HG02798 (cell line): ENCODE results near the gene SFTPB.
"Not testable (repeated sequence)": the region's sequence is repeated elsewhere in the genome, so short reads cannot be mapped to it uniquely, and the experiment has no call there.

Experiments used
- ATAC-seq: cut with Tn5 transposase; IDR thresholded peaks from one replicate; pipeline ENCODE4 v1.9.1; 2021; ENCODE audit warnings: mild to moderate bottlenecking; ENCODE audit not compliant: unreplicated experiment, poor library complexity

Gene SFTPB

DNA sequence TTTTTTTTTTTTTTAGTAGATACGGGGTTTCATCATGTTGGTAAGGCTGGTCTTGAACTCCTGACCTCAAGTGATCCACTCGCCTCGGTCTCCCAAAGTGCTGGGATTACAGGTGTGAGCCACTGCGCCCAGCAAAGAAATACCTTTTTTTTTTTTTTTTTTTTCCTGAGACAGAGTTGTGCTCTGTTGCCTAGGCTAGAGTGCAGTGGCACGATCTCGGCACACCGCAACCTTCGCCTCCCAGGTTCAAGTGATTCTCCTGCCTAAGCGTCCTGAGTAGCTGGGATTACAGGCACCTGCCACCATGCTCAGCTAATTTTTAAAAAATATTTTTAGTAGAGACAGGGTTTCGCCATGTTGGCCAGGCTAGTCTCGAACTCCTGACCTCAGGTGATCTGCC is 7.7 kb downstream of the SFTPB start:
- ATAC-seq, result not testable (repeated sequence)

GRCh38 chr2:85659324-85659981 is 8.5 kb downstream of the SFTPB start:
- ATAC-seq, result no peak

GRCh38 chr2:85657399-85657798 is 10.6 kb downstream of the SFTPB start:
- ATAC-seq, result not testable (repeated sequence)

- ATAC-seq, result no peak
Observed at GRCh38 chr2:85656468-85656867, 11.5 kb downstream of the SFTPB start.

DNA sequence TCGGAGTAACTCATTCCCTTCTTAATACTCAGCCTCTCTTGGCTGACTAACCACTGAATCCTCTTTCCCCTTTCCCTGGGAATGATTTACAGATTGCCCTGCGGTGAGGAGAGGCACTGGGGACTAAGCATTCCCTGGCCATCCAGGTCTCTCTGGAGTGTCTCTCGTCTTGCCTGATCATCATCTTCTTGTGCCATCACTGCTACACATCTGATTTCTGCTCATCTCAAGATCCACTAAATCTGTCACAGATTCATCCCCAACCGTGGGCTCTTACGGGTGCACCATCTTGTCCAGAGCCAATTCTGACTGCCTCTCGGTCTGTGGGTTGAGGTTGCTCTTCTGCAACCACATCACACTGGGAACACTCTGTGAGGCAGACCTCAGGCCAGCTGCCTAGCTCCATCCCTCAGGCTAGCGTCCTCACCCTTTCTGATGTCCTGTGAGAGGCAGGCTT is 12.0 kb downstream of the SFTPB start:
- ATAC-seq, result no peak

DNA sequence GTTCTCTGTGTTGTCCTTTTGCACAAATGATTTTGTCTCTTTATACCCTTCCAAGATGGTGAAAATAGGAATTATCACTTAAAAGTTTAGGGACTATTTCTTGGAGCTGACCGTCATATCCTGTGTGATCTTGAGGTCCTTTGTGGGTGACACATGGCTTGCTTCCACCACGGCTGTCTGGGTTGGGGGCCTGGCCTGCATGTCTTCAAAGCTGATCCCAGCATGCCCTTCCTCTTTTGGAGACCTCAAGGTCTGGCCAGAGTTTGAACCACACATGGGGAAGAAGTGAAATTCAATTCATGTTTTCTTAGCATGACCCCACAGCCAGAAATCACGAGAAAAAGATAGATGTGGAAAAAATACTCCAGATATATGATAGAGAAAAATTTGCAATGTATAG is 14.0 kb downstream of the SFTPB start:
- no peak for ATAC-seq

GRCh38 chr2:85652056-85652455 is 15.9 kb downstream of the SFTPB start:
- ATAC-seq, result no peak

GRCh38 chr2:85651097-85651496 is 16.9 kb downstream of the SFTPB start:
- no peak for ATAC-seq

GRCh38 chr2:85650456-85650855 is 17.5 kb downstream of the SFTPB start:
- no peak for ATAC-seq

DNA sequence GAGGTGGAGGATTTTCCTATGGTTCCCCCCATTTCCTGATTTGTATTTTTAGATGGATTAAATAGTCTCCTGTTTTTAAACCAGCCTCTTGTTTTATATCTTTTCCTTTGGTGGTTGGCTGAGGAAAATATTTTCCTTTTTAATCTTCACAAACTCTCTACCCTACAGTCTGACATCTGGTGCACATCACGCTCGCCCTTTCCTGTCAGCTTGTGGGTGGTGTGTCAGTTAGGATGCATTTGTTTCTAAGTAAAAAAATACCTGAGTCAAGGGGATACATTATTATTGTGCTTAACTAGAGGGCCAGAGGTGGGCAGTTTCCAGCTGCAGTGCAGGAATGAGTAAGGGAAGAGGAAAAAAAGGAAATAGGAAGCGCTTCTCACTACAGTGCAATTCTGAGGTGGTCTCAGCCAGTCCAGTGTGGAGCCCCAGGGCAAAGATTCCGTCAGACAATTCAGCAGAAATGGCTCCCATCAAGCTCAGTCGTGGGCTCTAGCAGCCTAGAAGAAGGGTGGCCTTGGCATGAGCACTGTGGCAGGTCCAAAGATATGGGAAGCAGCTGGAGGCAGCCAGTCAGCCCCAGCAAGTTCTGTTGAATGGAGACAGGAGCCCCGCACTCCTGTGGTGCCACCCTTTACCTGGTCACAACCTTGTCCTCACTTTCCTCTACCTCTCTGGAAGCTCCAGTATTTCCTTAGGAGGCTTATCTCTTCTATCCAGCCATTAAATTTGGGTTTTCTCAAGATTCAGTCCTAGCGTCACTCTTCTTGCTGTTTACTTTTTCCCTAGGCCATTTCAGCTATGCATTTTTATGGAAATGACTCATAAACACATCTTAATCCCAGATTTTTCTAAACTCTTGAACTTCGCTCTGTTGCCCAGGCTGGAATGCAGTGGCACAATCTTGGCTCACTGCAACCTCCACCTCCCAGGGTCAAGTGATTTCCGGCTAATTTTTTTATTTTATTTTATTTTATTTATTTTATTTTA is 18.5 kb downstream of the SFTPB start:
- ATAC-seq, result no peak

- ATAC-seq, result no peak
Observed at GRCh38 chr2:85648619-85649018, 19.4 kb downstream of the SFTPB start.

GRCh38 chr2:85647823-85648526 is 20.0 kb downstream of the SFTPB start:
- ATAC-seq, result peak; percentile 44

DNA sequence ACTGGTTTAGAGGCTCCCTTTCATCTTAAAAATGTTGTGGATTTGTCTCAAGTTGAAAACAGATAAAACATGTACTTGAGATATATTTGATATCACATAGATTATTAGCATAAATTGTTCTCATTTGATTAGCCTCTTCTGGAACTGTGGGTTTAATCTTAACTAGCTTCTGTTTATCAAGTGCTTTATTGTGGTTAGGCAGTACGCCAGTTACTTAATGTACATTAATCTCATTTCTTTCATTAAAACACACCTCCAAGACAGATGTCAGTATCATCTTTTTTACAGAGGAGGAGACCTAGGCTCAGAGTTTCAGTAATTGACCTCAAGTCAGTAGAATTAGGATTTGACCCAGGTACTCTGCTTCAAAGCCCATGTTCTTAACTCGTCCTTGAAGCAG is 21.8 kb downstream of the SFTPB start:
- ATAC-seq, result no peak

- no peak for ATAC-seq
Observed at GRCh38 chr2:85644909-85645308, 23.1 kb downstream of the SFTPB start.

- peak; percentile 83 for ATAC-seq
Observed at GRCh38 chr2:85642725-85643124, 25.3 kb downstream of the SFTPB start.

DNA sequence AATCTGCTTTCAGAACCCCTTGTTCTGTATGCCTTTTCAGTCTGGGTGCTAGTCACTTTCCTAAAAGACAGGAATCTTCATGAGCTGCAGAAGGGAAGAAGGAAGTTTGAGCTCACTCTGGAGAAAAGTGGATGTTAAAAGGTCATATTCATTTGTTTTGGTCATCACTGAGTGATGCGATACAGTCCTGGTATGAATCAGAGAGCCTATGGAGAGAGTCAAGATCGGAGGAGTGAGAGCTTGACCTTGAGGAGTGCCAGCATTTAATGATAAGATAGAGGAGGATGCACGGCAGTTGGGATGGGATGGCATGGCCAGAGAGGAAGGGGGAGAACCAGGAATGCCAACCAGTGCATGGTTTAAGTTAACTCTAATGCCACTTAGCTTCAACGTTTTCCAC is 32.4 kb downstream of the SFTPB start:
- no peak for ATAC-seq

DNA sequence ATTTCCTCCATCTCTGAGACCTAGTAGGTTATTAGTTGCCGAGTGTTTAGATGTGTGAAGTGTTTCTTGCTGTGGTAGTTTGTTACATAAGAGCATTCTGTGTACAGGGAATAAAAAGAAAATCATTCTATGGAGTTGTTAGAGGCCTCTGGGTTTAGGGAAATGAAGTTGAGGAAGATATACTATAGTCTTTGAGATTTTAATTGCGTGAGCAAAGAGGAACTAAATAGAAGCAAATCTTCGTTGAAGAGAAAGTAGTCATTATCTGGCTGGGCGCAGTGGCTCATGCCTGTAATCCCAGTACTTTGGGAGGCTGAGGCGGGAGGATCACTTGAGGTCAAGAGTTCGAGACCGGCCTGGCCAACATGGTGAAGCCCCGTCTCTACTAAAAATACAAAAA is 33.0 kb downstream of the SFTPB start:
- ATAC-seq, result no peak

- ATAC-seq, result no peak
Observed at GRCh38 chr2:85631316-85631715, 36.7 kb downstream of the SFTPB start.

- peak; percentile 54 for ATAC-seq
Observed at GRCh38 chr2:85628658-85629057, 39.3 kb downstream of the SFTPB start.

GRCh38 chr2:85623991-85624390 is 44.0 kb downstream of the SFTPB start:
- ATAC-seq, result no peak

GRCh38 chr2:85621338-85621737 is 46.7 kb downstream of the SFTPB start:
- ATAC-seq, result no peak
